ENCODE results near the gene SHC2. TPM values are rescaled to one million over a fixed set of nuclear protein-coding genes. Genes with fewer than 3 reads are reported as not detected.

SHC2 gene
- total and polyA plus RNA-seq, 2 of the 13 experiments (the other 11 are each of a cell fraction or from before 2014, with no cell fraction given) = 9.0 to 18.3 TPM

GRCh38 chr19:488505-489417 lies 27.9 kb upstream of the SHC2 start (continued):
- 0 out of 2 replicates have a peak, but pooled peaks have one; percentile 19 for TF ChIP-seq ZNF20 (CRISPR knock-in tag; IDR thresholded peaks at IDR 0.05)
- TF ChIP-seq TBL1XR1 (IDR thresholded peaks at IDR 0.05; ENCODE audit: borderline replicate concordance, low read length, partially characterized antibody) = peak; percentile 69
- TF ChIP-seq PAF1 (CRISPR knock-in tag; IDR thresholded peaks at IDR 0.05) = no peak
- peak; percentile 73; the same call in 1 of the 2 replicates for TF ChIP-seq ZNF564 (CRISPR knock-in tag; IDR thresholded peaks at IDR 0.05)
- peak; percentile 24; the same call in 1 of the 2 replicates for TF ChIP-seq RFXAP (CRISPR knock-in tag; IDR thresholded peaks at IDR 0.05; ENCODE audit: borderline replicate concordance)
- TF ChIP-seq BCL6 (CRISPR knock-in tag; IDR thresholded peaks at IDR 0.05) = peak; percentile 20; the same call in 1 of the 2 replicates
- TF ChIP-seq ARNT2 (CRISPR knock-in tag; IDR thresholded peaks at IDR 0.05; ENCODE audit: low read depth) = peak; percentile 72
- no peak for TF ChIP-seq XBP1 (CRISPR knock-in tag; IDR thresholded peaks at IDR 0.05)
- TF ChIP-seq MEIS1 (CRISPR knock-in tag; IDR thresholded peaks at IDR 0.05; ENCODE audit: borderline replicate concordance) = no peak
- TF ChIP-seq BRD4 (CRISPR knock-in tag; IDR thresholded peaks at IDR 0.05) = peak; percentile 56
- peak; percentile 23; the same call in 1 of the 2 replicates for TF ChIP-seq ISL2 (CRISPR knock-in tag; IDR thresholded peaks at IDR 0.05)
- TF ChIP-seq MEF2D (CRISPR knock-in tag; IDR thresholded peaks at IDR 0.05) = no peak
- 0 out of 2 replicates have a peak, but pooled peaks have one; percentile 55 for TF ChIP-seq GTF3A (CRISPR knock-in tag; conservative IDR thresholded peaks at IDR 0.05)
- no peak for TF ChIP-seq LCORL (IDR thresholded peaks at IDR 0.05)
- TF ChIP-seq LCORL (CRISPR knock-in tag; IDR thresholded peaks at IDR 0.05) = no peak; the same call in 1 of the 2 replicates
- TF ChIP-seq GLI4 (CRISPR knock-in tag; IDR thresholded peaks at IDR 0.05; ENCODE audit: borderline replicate concordance) = no peak
- no peak for TF ChIP-seq ZNF883 (CRISPR knock-in tag; IDR thresholded peaks at IDR 0.05; ENCODE audit: not compliant biosample characterization)
- no peak for TF ChIP-seq MBNL3 (CRISPR knock-in tag; conservative IDR thresholded peaks at IDR 0.05)
- no peak for TF ChIP-seq ZNF124 (CRISPR knock-in tag; IDR thresholded peaks at IDR 0.05)
- TF ChIP-seq ZNF326 (CRISPR knock-in tag; IDR thresholded peaks at IDR 0.05; ENCODE audit: borderline replicate concordance) = no peak
- no peak; the same call in 1 of the 2 replicates for TF ChIP-seq ZNF136 (CRISPR knock-in tag; IDR thresholded peaks at IDR 0.05; ENCODE audit: low read depth)
- TF ChIP-seq ZNF235 (CRISPR knock-in tag; IDR thresholded peaks at IDR 0.05; ENCODE audit: borderline replicate concordance) = no peak; the same call in 1 of the 2 replicates
- peak; percentile 76 for TF ChIP-seq ZNF687 (CRISPR knock-in tag; IDR thresholded peaks at IDR 0.05)
- TF ChIP-seq ZBTB3 (CRISPR knock-in tag; IDR thresholded peaks at IDR 0.05; ENCODE audit: borderline replicate concordance, low read depth) = no peak
- TF ChIP-seq TP53 (CRISPR knock-in tag; conservative IDR thresholded peaks at IDR 0.05) = no peak
